HG02571 (cell line): ENCODE results near the gene SPATA6L.
"Not testable (repeated sequence)": the region's sequence is repeated elsewhere in the genome, so short reads cannot be mapped to it uniquely, and the experiment has no call there.

Experiments used
- ATAC-seq: cut with Tn5 transposase; IDR thresholded peaks from one replicate; pipeline ENCODE4 v1.9.1; 2021; ENCODE audit warnings: mild to moderate bottlenecking, moderate library complexity; ENCODE audit not compliant: unreplicated experiment

SPATA6L gene

DNA sequence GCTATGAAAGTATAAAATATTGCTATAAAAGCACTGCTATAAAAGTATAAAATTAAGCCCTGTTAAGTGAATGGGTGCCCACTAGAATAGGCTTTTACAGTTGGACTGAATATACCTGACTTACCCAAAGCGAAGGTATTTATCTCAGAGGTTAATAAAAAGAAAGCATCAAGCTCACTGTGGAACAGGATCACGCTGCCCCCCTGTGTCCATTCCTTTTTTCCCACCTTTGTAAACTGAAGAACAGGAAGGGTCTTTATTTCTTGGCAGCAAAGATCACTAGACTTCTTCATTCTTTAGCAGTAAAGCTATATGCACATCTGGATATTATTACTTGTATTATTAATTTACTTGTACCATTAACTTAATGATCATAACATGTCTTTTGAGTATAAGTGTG, 26.3 kb downstream of the SPATA6L start:
- ATAC-seq: no peak

DNA sequence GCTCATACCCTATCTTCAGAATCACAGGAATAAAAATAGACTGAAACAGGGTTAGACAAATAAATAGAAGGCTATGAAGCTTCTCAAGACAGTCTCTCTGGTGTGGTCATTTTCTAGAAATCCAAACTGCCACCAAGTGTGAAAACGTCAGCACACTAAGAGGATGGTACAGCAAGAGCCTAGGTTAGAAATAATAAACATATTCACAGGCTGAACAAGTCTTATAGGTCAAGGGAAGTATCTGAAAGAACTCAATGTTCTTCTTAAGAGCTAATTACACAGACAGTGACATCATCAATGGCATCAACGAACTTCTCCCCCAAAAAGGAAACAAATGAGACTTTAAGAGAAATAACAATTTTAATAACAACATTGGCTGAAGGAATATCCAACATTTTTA, 26.9 kb downstream of the SPATA6L start:
- ATAC-seq: no peak

DNA sequence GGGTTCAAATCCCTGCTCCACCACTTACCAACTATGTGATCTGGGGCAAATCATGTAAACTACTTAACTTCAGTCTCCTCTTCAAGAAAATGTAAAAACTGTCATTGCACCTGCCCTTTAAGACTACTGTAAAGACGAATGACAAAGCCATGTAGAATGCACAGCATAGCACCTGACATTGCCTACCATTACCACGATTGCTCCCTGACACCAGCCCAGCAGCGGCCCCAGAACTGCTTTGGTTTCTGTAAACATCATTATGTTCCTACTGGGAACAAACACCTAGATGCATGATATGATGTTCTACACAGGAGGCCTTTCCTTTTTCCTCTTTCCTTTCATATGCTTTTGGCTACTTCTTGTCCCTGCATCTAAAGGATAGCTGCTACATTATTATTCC, 27.3 kb downstream of the SPATA6L start:
- no peak for ATAC-seq

DNA sequence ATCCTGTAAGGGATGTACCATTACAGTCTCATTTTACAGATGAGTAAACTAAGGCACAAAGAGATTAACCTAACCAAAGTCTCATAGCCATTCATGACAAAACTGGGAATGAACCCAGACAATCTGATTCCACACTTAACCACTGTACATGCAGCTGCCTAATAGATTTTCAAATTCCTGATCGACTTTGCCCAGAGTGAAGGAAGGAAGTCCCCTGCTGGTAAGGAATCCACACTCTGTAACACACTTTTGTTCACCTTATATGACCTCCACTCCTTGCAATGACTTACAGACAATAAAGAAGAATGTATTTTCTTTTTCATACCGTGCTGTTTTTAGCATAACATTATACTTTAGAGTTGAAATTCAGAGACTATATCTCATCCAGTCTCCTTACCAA, 35.4 kb downstream of the SPATA6L start:
- no peak for ATAC-seq

DNA sequence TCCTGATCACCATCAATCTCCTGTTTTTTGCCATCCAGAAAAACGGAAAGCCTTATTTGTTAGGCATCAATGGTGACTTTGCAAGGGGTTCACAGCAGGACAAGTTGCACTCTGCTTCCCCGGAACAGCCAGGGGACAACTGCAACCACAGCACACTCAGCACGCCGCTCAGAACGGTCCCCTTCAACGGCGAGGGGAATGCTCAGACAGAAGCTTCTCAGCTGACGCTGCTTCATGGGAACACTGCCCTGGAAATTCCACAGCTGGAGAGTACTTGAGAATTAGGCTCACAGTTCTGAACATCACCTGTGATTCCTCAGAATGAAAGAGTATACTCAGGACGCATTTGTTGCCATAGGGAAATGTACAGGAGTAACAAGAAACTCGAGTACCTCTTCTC, 44.3 kb downstream of the SPATA6L start:
- no peak for ATAC-seq

DNA sequence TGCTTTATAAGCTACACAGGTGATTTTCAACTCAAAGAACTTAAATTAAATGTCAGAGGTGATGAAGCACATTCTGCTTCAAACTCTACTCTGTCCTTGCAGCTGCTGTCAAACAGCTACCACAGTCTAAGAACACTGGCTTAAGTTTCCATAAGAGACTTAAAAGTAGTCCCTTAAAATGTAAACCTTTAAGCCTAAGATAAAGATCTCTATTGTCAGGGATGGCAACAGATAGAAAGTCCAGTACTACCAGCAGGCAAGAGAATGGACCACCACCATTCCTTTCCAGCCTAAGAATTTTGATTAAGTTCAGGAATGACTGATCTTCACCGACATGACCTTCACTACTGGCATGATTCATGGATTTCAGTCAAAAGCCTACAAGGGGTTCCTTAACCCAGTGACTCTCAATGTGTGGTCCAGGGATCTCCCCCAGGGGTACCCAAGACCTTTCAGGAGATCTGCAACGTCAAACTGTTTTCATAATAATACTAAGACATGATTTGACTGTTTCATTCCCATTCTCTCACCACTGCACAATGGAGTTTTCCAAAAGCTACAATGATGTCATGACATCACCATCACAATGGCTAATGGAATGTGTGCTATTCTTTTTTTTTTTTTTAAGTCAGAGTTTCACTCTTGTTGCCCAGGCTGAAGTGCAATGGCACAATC, 45.3 kb downstream of the SPATA6L start:
- ATAC-seq: no peak

DNA sequence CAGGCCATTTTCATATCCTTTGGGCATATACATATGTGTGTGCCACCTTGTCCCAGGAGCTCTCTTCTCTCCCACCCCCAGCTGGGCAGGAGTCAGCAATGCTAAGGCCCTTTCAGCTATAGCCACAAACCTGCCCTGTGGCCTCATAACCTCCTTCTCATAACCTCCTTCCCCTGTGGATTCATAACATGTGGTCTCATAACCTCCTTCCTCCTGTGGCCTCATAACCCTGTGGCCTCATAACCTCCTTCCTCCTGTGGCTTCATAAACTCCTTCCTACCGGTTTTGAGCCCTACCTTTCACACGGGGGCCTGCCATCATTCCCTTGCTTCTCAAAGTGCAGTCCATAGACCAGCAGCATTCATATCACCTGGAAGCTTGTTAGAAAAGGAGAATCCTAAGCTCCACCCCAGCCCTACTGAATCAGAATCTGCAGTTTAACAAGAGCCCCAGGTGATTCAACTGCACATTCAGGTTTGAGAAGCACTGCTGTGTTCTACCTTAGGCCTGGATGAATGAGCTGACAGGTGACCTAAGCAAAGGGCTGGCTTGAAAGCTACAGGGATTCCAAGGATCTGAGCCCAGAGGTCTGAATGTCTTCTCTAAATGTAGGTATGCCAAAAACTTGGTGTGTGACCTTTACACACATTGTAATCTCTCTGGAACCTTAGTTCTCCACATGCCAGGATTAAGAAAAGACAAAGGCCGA, 46.1 kb downstream of the SPATA6L start:
- ATAC-seq: no peak

DNA sequence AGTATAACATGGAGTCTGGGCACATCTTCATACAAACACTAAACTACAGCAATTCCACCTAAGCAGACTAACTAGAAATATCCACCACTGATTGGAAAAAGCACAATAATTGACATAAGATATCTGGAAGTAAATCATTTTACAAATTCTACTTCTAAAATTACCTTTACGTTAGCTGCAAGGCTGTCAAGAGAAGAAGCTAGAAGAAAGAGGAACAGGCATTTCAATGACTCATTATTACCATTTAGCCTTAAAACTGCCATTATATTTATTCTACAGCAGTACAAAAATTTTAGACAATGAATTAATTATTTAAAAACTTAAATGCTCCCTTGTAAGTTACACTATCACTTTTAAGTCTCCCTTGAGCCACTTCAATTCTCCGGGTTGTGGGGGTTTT, 47.6 kb downstream of the SPATA6L start:
- no peak for ATAC-seq

DNA sequence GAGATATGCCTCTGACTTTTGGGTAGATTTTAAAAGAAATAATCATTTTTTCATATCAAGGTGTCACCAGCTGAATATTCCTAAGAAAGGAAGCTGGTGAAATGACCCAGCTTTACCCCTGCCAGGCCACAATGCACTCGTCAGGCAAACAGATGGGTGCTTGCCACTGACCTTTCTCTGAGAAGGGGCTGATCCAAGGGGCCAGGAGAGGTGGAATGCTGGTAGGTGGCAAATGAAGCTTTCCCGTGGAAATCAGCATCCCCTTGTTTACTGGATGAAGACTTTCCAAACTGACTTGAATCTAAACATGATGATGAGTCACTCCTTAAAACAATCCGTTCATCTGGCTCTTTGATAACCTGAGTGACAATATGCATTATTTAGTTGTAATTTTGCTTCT, 48.5 kb downstream of the SPATA6L start:
- no peak for ATAC-seq

DNA sequence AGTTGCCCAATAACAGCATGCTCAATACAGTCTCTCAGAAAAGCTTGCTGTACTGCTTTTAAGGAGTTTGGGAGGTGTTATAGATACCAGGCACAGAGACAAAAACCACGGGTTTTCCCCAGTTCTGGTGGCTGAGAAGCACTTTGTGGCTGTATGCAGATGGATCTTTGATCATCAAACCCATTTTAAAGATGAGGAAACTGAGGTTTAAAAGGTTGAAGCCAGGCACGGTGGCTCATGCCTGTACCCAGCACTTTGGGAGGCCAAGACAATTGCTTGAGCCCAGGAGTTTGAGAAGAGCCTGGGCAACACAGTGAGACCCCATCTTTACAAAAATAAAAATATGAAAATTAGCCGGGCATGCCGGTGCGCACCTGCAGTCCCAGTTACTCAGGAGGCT, 50.5 kb downstream of the SPATA6L start:
- no peak for ATAC-seq

DNA sequence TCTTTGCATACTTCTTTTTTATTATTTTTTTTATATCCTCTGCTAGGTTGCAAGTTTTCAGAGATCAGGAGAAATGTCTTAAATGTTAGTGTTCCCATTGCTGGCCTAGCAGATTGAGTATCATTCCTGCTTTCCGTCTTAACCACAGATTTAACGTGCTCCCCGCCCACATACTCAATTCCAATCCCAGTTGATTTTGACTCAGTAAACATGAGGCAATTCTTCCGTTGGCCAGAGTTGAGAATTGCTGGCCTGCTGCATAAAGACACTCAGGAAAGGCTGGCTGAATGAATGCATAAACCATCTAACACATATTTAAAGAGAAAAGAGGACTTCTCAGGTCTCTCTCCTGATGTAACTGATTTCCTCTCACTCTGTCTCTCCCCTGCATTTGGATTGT, 51.0 kb downstream of the SPATA6L start:
- no peak for ATAC-seq

DNA sequence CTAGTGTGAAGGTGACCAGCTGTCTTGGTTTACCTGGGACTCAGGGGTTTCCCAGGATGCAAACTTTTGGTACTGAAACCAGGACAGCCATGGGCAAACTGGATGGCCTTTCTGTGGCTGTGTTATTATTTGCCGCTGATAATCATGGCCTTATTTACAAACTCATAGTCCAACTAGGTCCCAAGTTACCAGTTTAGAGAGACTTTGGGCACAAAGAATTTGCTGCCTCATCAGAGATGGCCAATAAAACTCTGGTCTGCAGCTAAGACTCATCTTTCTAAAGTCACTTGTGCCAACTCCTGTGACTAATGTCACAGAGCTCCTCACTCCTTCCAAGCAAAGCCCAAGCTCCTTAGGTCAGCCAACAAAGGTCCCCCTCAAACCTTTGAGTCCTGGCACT, 51.7 kb downstream of the SPATA6L start:
- no peak for ATAC-seq

DNA sequence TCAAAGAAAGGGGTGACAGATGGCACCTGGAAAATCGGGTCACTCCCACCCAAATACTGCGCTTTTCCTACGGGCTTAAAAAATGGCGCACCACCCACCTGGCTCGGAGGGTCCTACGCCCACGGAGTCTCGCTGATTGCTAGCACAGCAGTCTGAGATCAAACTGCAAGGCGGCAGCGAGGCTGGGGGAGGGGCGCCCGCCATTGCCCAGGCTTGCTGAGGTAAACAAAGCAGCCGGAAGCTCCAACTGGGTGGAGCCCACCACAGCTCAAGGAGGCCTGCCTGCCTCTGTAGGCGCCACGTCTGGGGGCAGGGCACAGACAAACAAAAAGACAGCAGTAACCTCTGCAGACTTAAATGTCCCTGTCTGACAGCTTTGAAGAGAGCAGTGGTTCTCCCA, 60.2 kb downstream of the SPATA6L start:
- ATAC-seq: not testable (repeated sequence)

DNA sequence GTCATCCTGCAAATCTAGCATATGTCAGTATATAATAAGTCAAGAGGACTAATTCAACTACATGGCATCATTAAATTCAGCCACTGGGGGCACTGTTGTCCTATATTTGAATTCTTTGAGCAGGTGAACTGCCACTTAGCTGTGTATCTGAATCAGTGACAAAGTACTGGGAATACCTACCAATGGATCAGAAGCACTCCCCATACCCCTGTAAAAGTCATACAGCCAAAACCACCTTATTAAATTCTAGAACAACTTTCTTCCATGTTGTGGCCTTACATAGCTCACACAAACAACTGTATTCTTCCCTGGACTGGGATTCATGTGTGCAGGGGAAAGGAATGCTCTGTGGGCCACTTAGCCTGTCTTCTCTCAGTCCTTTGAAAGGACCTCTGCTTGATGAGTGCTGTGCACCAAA, 61.6 kb downstream of the SPATA6L start:
- peak; percentile 61 for ATAC-seq

DNA sequence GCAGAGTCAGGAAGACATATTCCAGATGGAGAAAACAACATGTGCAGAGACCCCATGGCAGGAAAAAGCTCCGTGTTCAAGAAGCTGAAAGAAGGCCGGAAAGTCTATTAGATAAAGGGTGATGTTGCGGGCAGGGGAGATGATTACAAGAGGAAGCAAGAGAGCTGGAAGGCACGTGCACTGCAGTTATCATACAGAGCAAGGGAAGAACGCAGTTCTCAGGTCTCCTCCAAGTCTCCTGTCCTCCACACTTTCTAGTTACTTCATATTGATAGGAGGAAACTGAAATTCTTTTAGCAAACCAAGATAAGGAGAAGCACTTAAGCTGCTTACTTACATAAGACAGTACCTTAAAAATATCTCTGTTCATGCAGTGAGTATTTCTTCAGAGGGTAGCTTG, 62.5 kb downstream of the SPATA6L start:
- no peak for ATAC-seq

DNA sequence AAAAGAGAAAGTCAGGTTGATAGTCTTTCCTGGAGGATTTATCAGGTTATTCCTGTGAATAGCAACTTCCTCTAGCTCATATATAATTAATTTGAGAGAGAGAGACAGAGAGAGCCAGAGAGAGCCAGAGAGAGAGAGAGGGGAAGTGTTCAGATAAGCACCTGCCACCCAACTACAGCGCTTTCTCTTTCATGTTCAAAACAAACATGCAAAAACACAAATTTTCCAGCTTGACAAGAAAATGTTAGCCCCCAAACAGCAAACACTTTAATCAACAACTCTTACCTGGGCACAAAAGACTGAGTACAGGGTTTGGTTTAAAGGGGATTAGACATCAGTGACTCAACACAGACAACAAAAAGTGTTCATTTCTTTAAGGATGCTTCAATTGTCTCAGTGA, 65.9 kb downstream of the SPATA6L start:
- no peak for ATAC-seq

DNA sequence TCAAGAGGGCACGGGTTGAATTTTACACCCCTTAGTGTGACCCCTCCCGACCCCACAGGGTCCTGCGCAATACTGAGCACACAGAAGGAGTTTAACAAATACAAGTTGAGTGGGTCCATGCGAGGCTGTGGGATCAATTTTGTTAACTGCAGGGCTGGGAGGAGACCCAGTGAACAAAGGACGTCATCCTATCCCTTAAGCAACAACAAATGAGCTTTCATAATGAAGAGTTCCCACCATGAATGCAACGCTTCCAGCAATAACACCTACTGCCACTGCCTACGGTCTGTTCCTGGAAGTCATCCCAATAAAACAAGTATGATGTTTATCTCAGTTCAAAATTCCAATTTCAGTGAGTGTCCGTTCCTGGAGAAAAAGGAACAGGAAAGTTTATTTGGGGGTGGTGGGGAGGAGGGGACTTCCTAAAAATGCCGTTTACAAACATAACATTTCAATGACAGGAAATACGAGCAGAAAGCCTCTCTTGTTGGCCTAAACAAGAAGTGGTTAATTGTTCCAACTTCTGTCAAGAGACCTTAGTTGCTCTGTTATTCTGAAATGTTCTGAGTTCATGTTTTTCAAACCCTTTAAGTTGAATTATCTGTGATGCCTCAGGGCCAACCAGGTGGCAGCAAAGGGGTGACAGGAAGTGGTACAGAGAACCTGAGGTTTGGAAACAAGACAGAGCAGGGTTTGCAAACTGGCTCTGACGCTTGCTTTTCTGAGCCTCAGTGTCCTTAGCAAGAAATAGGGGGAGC, 69.9 kb downstream of the SPATA6L start:
- ATAC-seq: no peak

DNA sequence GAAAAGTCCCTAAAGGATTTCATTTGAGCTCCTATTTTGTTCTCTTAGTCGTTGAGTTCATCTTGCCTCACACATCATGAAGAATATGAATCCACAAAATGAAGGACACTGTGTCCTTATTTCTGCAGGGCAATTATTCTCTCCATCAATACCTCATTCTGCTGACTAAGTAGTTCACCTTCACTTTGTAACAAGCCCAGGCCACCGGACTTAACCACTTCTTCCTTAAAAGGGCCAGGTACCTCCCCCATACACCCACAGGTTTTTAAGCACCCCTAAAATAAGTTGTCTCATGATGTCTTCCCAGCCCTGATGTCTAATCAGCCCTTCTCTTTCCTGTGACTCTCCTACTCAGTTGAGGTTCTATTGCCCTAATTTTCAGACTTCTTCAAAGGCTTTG, 71.3 kb downstream of the SPATA6L start:
- ATAC-seq: no peak

DNA sequence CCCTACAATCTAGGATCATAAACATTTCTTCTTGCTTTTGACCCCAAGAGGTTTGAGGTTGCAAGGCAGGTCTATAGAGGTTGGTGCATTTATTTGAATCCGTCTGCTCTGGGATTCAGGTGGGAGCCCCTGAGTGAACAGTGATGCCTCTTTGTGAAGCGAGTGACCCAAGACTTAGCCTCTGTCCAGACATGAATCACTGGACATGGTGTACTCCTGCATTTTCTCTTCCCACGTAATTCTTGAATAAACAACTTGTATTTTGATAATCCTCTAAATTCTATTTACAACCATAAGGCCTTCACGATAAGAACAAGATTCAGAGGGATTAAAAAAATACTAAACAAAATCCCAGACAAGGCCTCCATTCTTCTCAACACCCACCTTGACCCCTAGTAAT, 71.7 kb downstream of the SPATA6L start:
- ATAC-seq: no peak

DNA sequence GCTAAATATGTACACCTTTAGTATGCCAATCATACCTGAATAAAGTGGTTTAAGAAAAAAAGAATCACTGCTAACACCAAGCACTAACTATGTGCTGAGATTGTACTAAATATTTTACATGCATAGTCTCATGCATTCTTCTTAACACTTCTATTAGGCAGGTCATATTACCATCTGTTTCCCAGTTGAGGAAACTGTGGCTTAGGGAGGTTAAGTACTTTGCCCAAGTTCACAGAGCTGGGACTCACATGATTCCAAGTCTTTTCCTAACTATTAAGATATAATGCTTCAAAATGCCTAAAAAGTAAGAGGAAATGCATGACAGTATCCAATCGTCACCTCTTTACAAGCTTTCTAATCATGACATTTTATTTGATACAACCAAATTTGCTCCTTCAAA, 73.4 kb downstream of the SPATA6L start:
- no peak for ATAC-seq

DNA sequence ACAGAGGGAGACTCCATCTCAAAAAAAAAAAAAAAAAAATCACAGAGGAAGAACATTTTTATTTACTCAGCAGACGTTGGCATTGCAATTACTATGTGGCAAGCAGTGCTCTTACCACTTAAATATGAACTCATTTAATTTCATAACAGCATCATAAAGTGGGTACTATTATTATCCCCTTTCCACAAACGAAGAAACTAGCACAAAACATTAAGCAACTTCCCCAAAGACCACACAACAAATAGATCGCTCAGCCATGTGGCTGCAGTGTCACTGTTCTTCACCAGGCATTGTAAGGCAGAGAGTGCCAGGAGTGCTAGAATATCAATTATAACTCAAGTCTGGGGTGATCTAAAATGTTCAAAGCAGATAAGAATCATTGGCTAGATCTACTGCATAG, 74.0 kb downstream of the SPATA6L start:
- ATAC-seq: no peak

DNA sequence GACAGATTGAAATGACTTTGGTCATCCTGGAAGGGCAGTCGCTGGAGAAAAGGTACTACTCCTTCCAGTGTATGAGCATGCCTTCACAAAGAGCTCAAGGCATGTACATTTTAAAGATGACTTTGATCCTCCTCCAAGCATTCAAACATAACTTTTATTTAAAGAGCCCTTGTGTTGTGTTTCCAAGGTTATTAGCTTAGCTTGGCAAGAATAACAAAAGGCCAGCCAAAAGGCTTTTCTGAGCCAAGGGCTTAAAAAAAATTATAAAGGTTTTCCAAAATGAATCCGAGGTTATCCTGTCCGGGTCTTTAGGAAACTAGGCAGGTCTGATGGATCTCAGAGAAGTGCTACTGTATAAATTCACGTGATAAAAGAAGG, 75.2 kb downstream of the SPATA6L start:
- ATAC-seq: no peak
